Neural crest cell (in vitro differentiated cells): ENCODE results near the gene THSD7A. TPM values are rescaled to one million over a fixed set of nuclear protein-coding genes. Genes with fewer than 3 reads are reported as not detected.

ENCODE experiments used
- DNase-seq: peaks from one replicate; pipeline ENCODE4 v3.0.0; 2021; ENCODE audit warnings: low read depth, mixed read lengths, low spot score
- H3K27ac Mint-ChIP-seq: one replicate; pipeline ENCODE4 v1.8.0; 2021; ENCODE audit warnings: mild to moderate bottlenecking, mixed read lengths; ENCODE audit not compliant: unreplicated experiment
- H3K27me3 Mint-ChIP-seq: 2 replicates; pipeline ENCODE4 v1.8.0; 2021; ENCODE audit warnings: low read depth, mild to moderate bottlenecking, mixed read lengths
- H3K36me3 Mint-ChIP-seq: 2 replicates; pipeline ENCODE4 v1.8.0; 2021; ENCODE audit warnings: low read depth, mild to moderate bottlenecking, mixed read lengths
- H3K4me1 Mint-ChIP-seq: 2 replicates; pipeline ENCODE4 v1.8.0; 2021; ENCODE audit warnings: mixed read lengths
- H3K4me3 Mint-ChIP-seq: one replicate; pipeline ENCODE4 v1.8.0; 2021; ENCODE audit warnings: mild to moderate bottlenecking, mixed read lengths
- H3K9me3 Mint-ChIP-seq: 2 replicates; pipeline ENCODE4 v1.8.0; 2021; ENCODE audit warnings: mixed read lengths
- total RNA-seq: library from RNA; stranded (reverse); gene quantifications from 2 replicates; pipeline ENCODE4 v1.2.1, GENCODE V29; 2021
- TF ChIP-seq, protein P1 (sequence below): fragments of 200-600 bp; sonication (generic); conservative IDR thresholded peaks from 2 replicates; pipeline ENCODE4 v1.5.0; 2021; ENCODE audit warnings: antibody characterized with exemption, mild to moderate bottlenecking

THSD7A gene
- total RNA-seq, 1 donor from 2014 or later, result 4.8 TPM

DNA sequence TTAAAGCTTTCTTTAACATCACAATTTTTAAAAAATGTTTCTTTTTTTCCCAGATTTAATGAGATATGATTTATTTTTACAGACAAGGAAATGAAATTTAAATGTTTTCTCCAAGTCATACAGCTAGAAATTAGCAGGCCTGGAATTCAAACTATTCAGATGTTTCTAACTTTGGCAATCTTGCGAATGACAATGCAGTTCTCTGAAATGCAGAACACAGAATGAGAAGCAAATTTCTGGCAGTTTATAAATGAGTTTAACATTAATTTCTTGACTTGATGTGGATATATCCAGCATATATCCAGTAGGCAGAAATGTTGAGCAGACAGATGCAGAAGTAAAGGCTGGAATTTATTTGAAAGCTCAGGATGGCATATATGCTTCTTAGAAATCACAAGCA is 227.5 kb downstream of the THSD7A start:
- TF ChIP-seq, protein P1, sequence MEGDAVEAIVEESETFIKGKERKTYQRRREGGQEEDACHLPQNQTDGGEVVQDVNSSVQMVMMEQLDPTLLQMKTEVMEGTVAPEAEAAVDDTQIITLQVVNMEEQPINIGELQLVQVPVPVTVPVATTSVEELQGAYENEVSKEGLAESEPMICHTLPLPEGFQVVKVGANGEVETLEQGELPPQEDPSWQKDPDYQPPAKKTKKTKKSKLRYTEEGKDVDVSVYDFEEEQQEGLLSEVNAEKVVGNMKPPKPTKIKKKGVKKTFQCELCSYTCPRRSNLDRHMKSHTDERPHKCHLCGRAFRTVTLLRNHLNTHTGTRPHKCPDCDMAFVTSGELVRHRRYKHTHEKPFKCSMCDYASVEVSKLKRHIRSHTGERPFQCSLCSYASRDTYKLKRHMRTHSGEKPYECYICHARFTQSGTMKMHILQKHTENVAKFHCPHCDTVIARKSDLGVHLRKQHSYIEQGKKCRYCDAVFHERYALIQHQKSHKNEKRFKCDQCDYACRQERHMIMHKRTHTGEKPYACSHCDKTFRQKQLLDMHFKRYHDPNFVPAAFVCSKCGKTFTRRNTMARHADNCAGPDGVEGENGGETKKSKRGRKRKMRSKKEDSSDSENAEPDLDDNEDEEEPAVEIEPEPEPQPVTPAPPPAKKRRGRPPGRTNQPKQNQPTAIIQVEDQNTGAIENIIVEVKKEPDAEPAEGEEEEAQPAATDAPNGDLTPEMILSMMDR, result no peak
- H3K4me3 Mint-ChIP-seq, result no peak overlapping the region
- H3K27ac Mint-ChIP-seq, result no peak overlapping the region
- no peak for DNase-seq
- H3K4me1 Mint-ChIP-seq, result peaks cover 4% of the 10 kb centered on the region
- H3K9me3 Mint-ChIP-seq, result peaks cover 9% of the 10 kb centered on the region
- H3K36me3 Mint-ChIP-seq, result peaks cover 3% of the 10 kb centered on the region
- no peaks in the 10 kb centered on the region for H3K27me3 Mint-ChIP-seq

DNA sequence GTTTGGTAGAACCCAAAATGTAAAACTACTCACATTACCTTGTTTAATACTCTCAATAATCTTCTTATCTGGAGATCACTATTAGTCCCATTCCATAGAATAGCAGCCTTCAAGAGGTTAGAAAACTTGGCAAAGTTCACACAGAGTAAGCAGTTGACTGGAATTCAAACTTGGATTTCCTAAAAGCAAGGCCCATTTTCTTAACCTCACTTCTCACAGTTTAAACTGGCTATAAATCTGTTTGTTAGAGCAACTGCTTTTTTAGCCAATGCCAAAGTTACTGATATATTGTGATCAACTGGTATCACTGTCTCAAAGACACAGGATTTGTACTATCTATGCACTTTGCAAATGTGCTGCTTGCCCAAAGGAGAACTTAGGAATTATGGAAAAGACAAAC is 230.2 kb downstream of the THSD7A start:
- no peak for DNase-seq
- TF ChIP-seq, protein P1, result no peak
- no peak overlapping the region for H3K27ac Mint-ChIP-seq
- peaks cover 11% of the 10 kb centered on the region for H3K9me3 Mint-ChIP-seq
- no peaks in the 10 kb centered on the region for H3K4me1 Mint-ChIP-seq
- peaks cover 3% of the 10 kb centered on the region for H3K36me3 Mint-ChIP-seq
- H3K27me3 Mint-ChIP-seq, result no peaks in the 10 kb centered on the region
- H3K4me3 Mint-ChIP-seq, result no peak overlapping the region

DNA sequence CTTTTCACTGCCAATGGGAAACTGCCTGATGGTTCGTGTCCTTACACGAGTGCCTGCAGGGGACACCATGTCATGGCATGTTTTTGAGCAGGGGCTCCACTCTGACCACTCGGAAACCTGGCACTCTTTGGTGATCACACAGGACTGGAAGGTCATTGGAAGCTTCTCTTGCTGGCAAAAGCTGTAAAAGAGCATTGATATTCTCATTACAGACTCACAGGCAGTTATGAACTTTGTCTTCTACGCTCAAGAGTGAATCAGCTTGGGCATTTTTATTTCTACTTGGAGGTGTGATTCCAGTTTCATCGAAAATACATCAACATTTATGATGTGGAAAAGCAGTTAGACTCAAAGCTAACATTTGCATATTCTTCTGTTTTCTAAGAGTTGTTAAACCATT is 238.7 kb downstream of the THSD7A start:
- TF ChIP-seq, protein P1, result no peak
- no peak overlapping the region for H3K27ac Mint-ChIP-seq

DNA sequence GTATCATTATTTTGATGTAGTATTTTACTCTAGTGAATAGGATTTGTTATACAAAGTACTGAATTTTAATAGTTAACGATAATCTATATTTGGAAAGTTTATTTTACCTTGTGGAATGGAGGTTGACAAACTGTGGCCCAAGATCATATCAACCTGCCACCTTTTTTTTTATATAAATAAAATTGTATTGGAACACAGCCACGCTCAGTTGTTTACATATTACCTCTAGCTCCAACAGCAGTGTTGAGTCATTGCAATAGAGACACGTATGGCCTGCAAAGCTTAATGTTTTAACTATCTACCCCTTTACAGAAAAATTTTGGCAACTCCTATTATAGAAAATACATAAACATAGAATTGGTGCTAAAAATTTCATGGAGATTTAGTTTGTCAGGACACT is 239.3 kb downstream of the THSD7A start:
- DNase-seq, result no peak
- H3K4me3 Mint-ChIP-seq, result no peak overlapping the region
- no peak overlapping the region for H3K27ac Mint-ChIP-seq
- TF ChIP-seq, protein P1, result no peak
- no peaks in the 10 kb centered on the region for H3K36me3 Mint-ChIP-seq
- no peaks in the 10 kb centered on the region for H3K4me1 Mint-ChIP-seq
- no peaks in the 10 kb centered on the region for H3K27me3 Mint-ChIP-seq
- H3K9me3 Mint-ChIP-seq, result peaks cover 3% of the 10 kb centered on the region

More for the DNA sequence above, 238.7 kb downstream of the THSD7A start:
- no peak for DNase-seq
- no peak overlapping the region for H3K4me3 Mint-ChIP-seq
- no peaks in the 10 kb centered on the region for H3K36me3 Mint-ChIP-seq
- no peaks in the 10 kb centered on the region for H3K4me1 Mint-ChIP-seq
- no peaks in the 10 kb centered on the region for H3K27me3 Mint-ChIP-seq
- peaks cover 5% of the 10 kb centered on the region for H3K9me3 Mint-ChIP-seq

DNA sequence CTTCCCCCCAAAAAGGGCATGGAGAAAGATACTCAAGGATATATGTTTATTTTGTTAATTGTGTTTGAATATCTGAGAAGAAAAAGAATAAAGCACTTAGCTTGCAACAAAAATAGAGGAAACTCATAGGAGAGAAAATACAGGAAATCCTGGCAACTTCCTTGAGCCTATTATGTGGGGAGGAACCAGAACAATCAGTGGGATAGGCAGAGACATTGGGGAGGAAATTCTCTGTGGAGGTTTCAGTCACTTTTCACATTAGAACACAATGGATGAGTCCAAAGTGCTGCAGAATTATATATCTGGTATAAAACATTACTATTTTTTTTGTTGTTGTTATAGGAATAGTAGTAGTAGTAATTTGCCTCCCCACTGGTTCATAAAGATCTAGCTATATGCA is 240.1 kb downstream of the THSD7A start:
- TF ChIP-seq, protein P1, result no peak
- H3K4me3 Mint-ChIP-seq, result no peak overlapping the region
- no peak for DNase-seq
- no peak overlapping the region for H3K27ac Mint-ChIP-seq
- no peaks in the 10 kb centered on the region for H3K27me3 Mint-ChIP-seq
- H3K4me1 Mint-ChIP-seq, result no peaks in the 10 kb centered on the region
- no peaks in the 10 kb centered on the region for H3K36me3 Mint-ChIP-seq
- peaks cover 3% of the 10 kb centered on the region for H3K9me3 Mint-ChIP-seq
